Spleen (tissue), 7 donors: ENCODE measurements around the gene EXPH5.

Experiments used
- POLR2A ChIP-seq, 3 donors: fragments of 450-650 bp; IDR thresholded peaks; one replicate each; pipeline ENCODE4 v1.5.1; 2017; ENCODE audit warnings: antibody characterized with exemption in 3 of 3, mild to moderate bottlenecking in 1 of 3
- POLR2AphosphoS5 ChIP-seq, 3 donors: sonication (generic); formaldehyde crosslinking; IDR thresholded peaks; one replicate each; pipeline ENCODE4 v1.5.1; 2017; ENCODE audit warnings: antibody characterized with exemption in 3 of 3
- TF ChIP-seq, protein P1 (sequence below), 11 experiments: fragments of 200-600 bp in 7 of 11; fragments of 450-650 bp in 4 of 11; sonication (generic) in 4 of 11; IDR thresholded peaks in 8 of 11; conservative IDR thresholded peaks in 3 of 11; 1 replicate in 7 of 11; 2 replicates in 4 of 11; pipeline versions ENCODE4 v1.4.0 to v1.8.0; 2016 to 2021; ENCODE audit warnings: antibody characterized with exemption in 11 of 11, inconsistent platforms in 4 of 11, mild to moderate bottlenecking in 1 of 11
- donor health status: DM: no; HTN: no; CAD: no; lungs with moderate emphysema.
- donor health status: DM: no; HTN: no; CAD: no.
- donor health status: DM: no; HTN: no; CAD: no.

DNA sequence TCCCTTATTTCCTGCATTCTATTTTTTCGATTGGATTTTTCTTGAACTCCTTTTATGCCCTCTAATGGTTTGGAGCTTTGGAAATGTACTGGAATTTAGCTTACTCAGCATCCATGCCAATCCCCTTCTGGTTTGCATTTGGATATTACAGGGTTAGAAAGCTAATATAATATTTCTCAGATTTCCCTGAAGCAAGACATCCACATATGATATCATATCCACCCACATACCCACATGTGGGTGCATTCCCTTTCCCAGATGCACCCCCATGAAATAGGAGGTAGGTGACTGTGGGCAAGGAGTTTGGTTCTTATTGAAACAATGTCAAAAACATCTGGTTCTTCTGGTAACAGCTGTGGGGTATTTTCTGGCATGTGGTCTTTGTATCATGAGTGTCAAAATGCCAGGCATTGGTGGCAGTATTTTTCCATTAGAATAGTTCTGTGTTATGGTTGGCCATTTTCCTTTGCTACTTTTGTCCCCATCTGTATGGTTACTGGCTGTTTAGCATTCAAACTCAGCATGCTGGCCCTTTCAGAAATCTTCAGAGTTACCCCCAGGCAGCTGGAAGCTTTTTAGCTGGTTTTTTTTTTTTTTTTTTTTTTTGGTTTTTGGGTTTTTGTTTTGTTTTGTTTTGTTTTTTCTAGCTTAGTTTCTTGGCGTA, 38.6 kb upstream of the EXPH5 start:
- TF ChIP-seq POLR2A (IDR thresholded peaks at IDR 0.05) (no peak), POLR2AphosphoS5 (IDR thresholded peaks at IDR 0.05) (no peak)
- TF ChIP-seq, protein P1, sequence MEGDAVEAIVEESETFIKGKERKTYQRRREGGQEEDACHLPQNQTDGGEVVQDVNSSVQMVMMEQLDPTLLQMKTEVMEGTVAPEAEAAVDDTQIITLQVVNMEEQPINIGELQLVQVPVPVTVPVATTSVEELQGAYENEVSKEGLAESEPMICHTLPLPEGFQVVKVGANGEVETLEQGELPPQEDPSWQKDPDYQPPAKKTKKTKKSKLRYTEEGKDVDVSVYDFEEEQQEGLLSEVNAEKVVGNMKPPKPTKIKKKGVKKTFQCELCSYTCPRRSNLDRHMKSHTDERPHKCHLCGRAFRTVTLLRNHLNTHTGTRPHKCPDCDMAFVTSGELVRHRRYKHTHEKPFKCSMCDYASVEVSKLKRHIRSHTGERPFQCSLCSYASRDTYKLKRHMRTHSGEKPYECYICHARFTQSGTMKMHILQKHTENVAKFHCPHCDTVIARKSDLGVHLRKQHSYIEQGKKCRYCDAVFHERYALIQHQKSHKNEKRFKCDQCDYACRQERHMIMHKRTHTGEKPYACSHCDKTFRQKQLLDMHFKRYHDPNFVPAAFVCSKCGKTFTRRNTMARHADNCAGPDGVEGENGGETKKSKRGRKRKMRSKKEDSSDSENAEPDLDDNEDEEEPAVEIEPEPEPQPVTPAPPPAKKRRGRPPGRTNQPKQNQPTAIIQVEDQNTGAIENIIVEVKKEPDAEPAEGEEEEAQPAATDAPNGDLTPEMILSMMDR (IDR thresholded peaks at IDR 0.05 in 8 of 11, conservative IDR thresholded peaks at IDR 0.05 in 3 of 11) = no peak
